CD14-positive monocyte (primary cell): Measurements from ENCODE around the gene MTMR3. TPM values are rescaled to one million over a fixed set of nuclear protein-coding genes. Genes with fewer than 3 reads are reported as not detected.

Source experiments
- DNase-seq, 3 donors: peaks; one replicate each; pipeline ENCODE4 v3.0.0-alpha.2; 2011 to 2022
- H2AFZ ChIP-seq: 2 replicates; pipeline ENCODE4 v1.6.0; 2012; ENCODE audit warnings: mild to moderate bottlenecking, low read depth, low read length, inconsistent platforms; ENCODE audit not compliant: insufficient read depth, poor library complexity, severe bottlenecking
- H3K27ac ChIP-seq, 2 donors: 1 replicate in 1 of 2; 2 replicates in 1 of 2; pipeline ENCODE4 v1.5.1; 2012 to 2013; ENCODE audit warnings: low read length in 2 of 2, control low read depth in 1 of 2, inconsistent platforms in 1 of 2, low read depth in 1 of 2, mild to moderate bottlenecking in 1 of 2
- H3K27me3 ChIP-seq, 2 donors: one replicate each; pipeline versions ENCODE4 v1.6.0 to v1.6.1; 2011 to 2013; ENCODE audit warnings: low read length in 2 of 2; ENCODE audit not compliant: control insufficient read depth in 2 of 2, insufficient read depth in 2 of 2
- H3K36me3 ChIP-seq, 2 donors: replicated peaks in 1 of 2; 1 replicate in 1 of 2; 2 replicates in 1 of 2; pipeline versions ENCODE4 v1.5.1 to v1.6.1; 2012 to 2013; ENCODE audit warnings: low read length in 2 of 2, control low read depth in 1 of 2, inconsistent platforms in 1 of 2, mild to moderate bottlenecking in 1 of 2; ENCODE audit not compliant: insufficient read depth in 2 of 2, control insufficient read depth in 1 of 2
- H3K4me1 ChIP-seq, 2 donors: 1 replicate in 1 of 2; 2 replicates in 1 of 2; pipeline versions ENCODE4 v1.5.1 to v1.6.1; 2012 to 2013; ENCODE audit warnings: low read length in 2 of 2, control low read depth in 1 of 2, inconsistent platforms in 1 of 2, mild to moderate bottlenecking in 1 of 2, moderate library complexity in 1 of 2; ENCODE audit not compliant: insufficient read depth in 2 of 2, control insufficient read depth in 1 of 2
- H3K4me2 ChIP-seq: replicated peaks from 2 replicates; pipeline ENCODE3; 2012; ENCODE audit warnings: low read length, moderate library complexity, mild to moderate bottlenecking; ENCODE audit not compliant: poor library complexity, severe bottlenecking; ENCODE audit errors: extremely low read depth
- H3K4me3 ChIP-seq, 3 experiments: fragments of 200-600 bp in 1 of 3; sonication (generic) in 1 of 3; replicated peaks in 1 of 3; 1 replicate in 2 of 3; 2 replicates in 1 of 3; pipeline ENCODE4 v1.5.1; 2011 to 2013; ENCODE audit warnings: low read length in 3 of 3, mild to moderate bottlenecking in 3 of 3, control low read depth in 2 of 3, low read depth in 2 of 3, inconsistent platforms in 1 of 3, moderate library complexity in 1 of 3
- H3K79me2 ChIP-seq: 2 replicates; pipeline ENCODE4 v1.6.0; 2012; ENCODE audit warnings: mild to moderate bottlenecking, control low read depth, inconsistent platforms, low read length, moderate library complexity; ENCODE audit not compliant: insufficient read depth
- H3K9ac ChIP-seq: 2 replicates; pipeline ENCODE4 v1.6.0; 2017; ENCODE audit warnings: low read length, mild to moderate bottlenecking; ENCODE audit not compliant: insufficient read depth, poor library complexity, severe bottlenecking
- H3K9me3 ChIP-seq, 2 donors: replicated peaks in 1 of 2; 1 replicate in 1 of 2; 2 replicates in 1 of 2; pipeline versions ENCODE4 v1.5.1 to v1.6.1; 2012 to 2013; ENCODE audit warnings: low read length in 2 of 2, control low read depth in 1 of 2; ENCODE audit not compliant: control insufficient read depth in 1 of 2, insufficient read depth in 1 of 2
- H4K20me1 ChIP-seq: 2 replicates; pipeline ENCODE4 v1.6.0; 2012; ENCODE audit warnings: mild to moderate bottlenecking, low read length, control low read depth, moderate library complexity; ENCODE audit not compliant: insufficient read depth
- H3K27ac Mint-ChIP-seq, 7 donors: one replicate each; pipeline ENCODE4 v1.8.0; 2020; ENCODE audit warnings: mild to moderate bottlenecking in 7 of 7, mixed read lengths in 7 of 7, moderate library complexity in 6 of 7, inconsistent platforms in 2 of 7
- H3K27me3 Mint-ChIP-seq, 3 donors: one replicate each; pipeline ENCODE4 v1.8.0; 2021 to 2022; ENCODE audit warnings: low read depth in 3 of 3, mild to moderate bottlenecking in 3 of 3, mixed read lengths in 3 of 3, moderate library complexity in 3 of 3, inconsistent platforms in 1 of 3
- H3K36me3 Mint-ChIP-seq, 2 donors: one replicate each; pipeline ENCODE4 v1.8.0; 2020; ENCODE audit warnings: mixed read lengths in 2 of 2, inconsistent platforms in 1 of 2, mild to moderate bottlenecking in 1 of 2
- H3K4me1 Mint-ChIP-seq: one replicate; pipeline ENCODE4 v1.8.0; 2020; ENCODE audit warnings: mild to moderate bottlenecking, mixed read lengths
- H3K4me3 Mint-ChIP-seq, 2 donors: one replicate each; pipeline ENCODE4 v1.8.0; 2020; ENCODE audit warnings: mild to moderate bottlenecking in 2 of 2, mixed read lengths in 2 of 2, moderate library complexity in 1 of 2
- H3K9me3 Mint-ChIP-seq, 7 donors: one replicate each; pipeline ENCODE4 v1.8.0; 2020 to 2022; ENCODE audit warnings: mixed read lengths in 7 of 7, mild to moderate bottlenecking in 6 of 7, moderate library complexity in 6 of 7, inconsistent platforms in 2 of 7
- WGBS: methylation state at CpG from one replicate; pipeline ENCODE4 v1.1.5; 2013; ENCODE audit warnings: missing lambda C conversion rate; ENCODE audit not compliant: insufficient coverage; 5-methylcytosine and 5-hydroxymethylcytosine counted together
- intact Hi-C, 2 donors: fragments of 100-400 bp; cut with micrococcal nuclease; formaldehyde crosslinking; loops; one replicate each; pipeline versions ENCODE4 v1.15.0 to v1.15.1; 2023
- polyA plus RNA-seq, 3 donors: library from polyadenylated mRNA; depleted of rRNA in 1 of 3; unstranded in 2 of 3; stranded (reverse) in 1 of 3; fragments of 300-500 nt in 2 of 3; fragments of >200 nt in 1 of 3; fragmentation: Illumina TruSeq in 2 of 3; gene quantifications; 1 replicate in 2 of 3; 2 replicates in 1 of 3; pipeline ENCODE4 v1.2.3, GENCODE V29; 2012 to 2021
- TF ChIP-seq, protein P1 (sequence below): fragments of 200-600 bp; IDR thresholded peaks from one replicate; pipeline ENCODE4 v1.8.0; 2022; ENCODE audit warnings: antibody characterized with exemption, mild to moderate bottlenecking

MTMR3 gene
- polyA plus RNA-seq, 3 donors: 23.4 to 86.1 (median 30.2) TPM

DNA sequence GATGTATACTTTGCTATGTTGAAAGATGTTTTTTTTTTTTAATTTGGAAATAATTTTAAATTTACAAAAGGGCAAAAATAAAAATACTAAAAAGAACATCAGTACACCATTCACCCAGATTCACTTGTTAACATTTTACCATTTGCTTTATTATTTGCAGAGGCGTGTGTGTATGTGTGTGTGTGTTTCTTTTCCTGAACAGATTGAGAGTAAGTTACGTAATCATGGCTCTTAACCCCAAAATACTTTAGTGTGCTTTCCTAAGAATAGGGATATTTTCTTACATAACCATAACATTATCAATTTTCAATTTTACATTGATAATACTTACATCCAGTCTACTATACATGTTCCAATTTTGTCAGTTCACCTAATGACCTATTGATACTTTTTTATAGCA is 105.7 kb downstream of the MTMR3 start:
- Mint-ChIP-seq H3K36me3 (peaks cover 66 to 80% of the 10 kb centered on the region in 2 donors), H3K4me3 (no peak overlapping the region), H3K27me3 (peaks cover 0 to 2% (median 0%) of the 10 kb centered on the region in 3 donors), H3K27ac (peak overlapping the region in 1 of 7 donors; percentile 15), H3K4me1 (peaks cover 14% of the 10 kb centered on the region), H3K9me3 (no peaks in the 10 kb centered on the region)
- H4K20me1 ChIP-seq: peaks cover 99% of the 10 kb centered on the region
- TF ChIP-seq, protein P1, sequence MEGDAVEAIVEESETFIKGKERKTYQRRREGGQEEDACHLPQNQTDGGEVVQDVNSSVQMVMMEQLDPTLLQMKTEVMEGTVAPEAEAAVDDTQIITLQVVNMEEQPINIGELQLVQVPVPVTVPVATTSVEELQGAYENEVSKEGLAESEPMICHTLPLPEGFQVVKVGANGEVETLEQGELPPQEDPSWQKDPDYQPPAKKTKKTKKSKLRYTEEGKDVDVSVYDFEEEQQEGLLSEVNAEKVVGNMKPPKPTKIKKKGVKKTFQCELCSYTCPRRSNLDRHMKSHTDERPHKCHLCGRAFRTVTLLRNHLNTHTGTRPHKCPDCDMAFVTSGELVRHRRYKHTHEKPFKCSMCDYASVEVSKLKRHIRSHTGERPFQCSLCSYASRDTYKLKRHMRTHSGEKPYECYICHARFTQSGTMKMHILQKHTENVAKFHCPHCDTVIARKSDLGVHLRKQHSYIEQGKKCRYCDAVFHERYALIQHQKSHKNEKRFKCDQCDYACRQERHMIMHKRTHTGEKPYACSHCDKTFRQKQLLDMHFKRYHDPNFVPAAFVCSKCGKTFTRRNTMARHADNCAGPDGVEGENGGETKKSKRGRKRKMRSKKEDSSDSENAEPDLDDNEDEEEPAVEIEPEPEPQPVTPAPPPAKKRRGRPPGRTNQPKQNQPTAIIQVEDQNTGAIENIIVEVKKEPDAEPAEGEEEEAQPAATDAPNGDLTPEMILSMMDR: no peak
- intact Hi-C loops: no loop called here
- H3K4me1 ChIP-seq: no peaks in the 10 kb centered on the region
- no peak overlapping the region for H3K4me3 ChIP-seq
- no peaks in the 10 kb centered on the region for H3K27me3 ChIP-seq
- no peak overlapping the region for H2AFZ ChIP-seq
- no peaks in the 10 kb centered on the region for H3K9me3 ChIP-seq
- H3K9ac ChIP-seq: no peak overlapping the region
- H3K27ac ChIP-seq: no peak overlapping the region
- H3K36me3 ChIP-seq: peaks cover 81 to 100% of the 10 kb centered on the region in 2 donors
- no peak overlapping the region for H3K4me2 ChIP-seq
- DNase-seq: no peak
- WGBS: no CpG with 5 or more reads among the region's 2 CpGs
- H3K79me2 ChIP-seq: peaks cover 32% of the 10 kb centered on the region

DNA sequence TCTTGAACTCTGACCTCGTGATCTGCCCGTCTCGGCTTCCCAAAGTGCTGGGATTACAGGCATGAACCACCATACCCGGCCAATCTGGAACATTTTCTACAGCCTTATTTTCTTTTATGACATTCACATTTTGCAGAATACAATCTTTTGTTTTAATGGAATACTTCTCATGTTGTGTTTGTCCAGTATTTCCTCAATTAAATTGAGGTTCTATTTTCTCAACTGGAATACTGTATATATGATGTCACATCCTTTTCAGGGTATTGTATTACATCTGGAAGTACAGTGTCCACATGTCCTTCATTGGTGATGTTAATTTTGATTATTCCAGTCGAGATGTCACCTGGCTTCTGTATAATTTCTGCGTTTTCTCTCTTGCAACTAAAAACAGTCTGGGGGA is 106.5 kb downstream of the MTMR3 start:
- TF ChIP-seq, protein P1: no peak
- H3K36me3 Mint-ChIP-seq: peaks cover 67 to 80% of the 10 kb centered on the region in 2 donors
- intact Hi-C loops: no loop called here

More for the DNA sequence above, 106.5 kb downstream of the MTMR3 start:
- Histone ChIP-seq H3K9me3 (no peaks in the 10 kb centered on the region), H2AFZ (no peak overlapping the region), H3K9ac (no peak overlapping the region), H3K79me2 (peaks cover 27% of the 10 kb centered on the region), H3K4me3 (no peak overlapping the region), H3K36me3 (peaks cover 80 to 100% of the 10 kb centered on the region in 2 donors), H4K20me1 (peaks cover 100% of the 10 kb centered on the region), H3K27ac (no peak overlapping the region), H3K4me2 (no peak overlapping the region), H3K27me3 (no peaks in the 10 kb centered on the region), H3K4me1 (no peaks in the 10 kb centered on the region)
- no CpG with 5 or more reads among the region's 6 CpGs for WGBS
- peaks cover 0 to 2% (median 0%) of the 10 kb centered on the region in 3 donors for H3K27me3 Mint-ChIP-seq
- H3K4me3 Mint-ChIP-seq: no peak overlapping the region
- no peak overlapping the region for H3K27ac Mint-ChIP-seq
- peaks cover 17% of the 10 kb centered on the region for H3K4me1 Mint-ChIP-seq
- H3K9me3 Mint-ChIP-seq: no peaks in the 10 kb centered on the region
- no peak for DNase-seq
